Measurements from ENCODE around the gene NOCT. TPM values are rescaled to one million over a fixed set of nuclear protein-coding genes. Genes with fewer than 3 reads are reported as not detected.

The NOCT gene, protein sequence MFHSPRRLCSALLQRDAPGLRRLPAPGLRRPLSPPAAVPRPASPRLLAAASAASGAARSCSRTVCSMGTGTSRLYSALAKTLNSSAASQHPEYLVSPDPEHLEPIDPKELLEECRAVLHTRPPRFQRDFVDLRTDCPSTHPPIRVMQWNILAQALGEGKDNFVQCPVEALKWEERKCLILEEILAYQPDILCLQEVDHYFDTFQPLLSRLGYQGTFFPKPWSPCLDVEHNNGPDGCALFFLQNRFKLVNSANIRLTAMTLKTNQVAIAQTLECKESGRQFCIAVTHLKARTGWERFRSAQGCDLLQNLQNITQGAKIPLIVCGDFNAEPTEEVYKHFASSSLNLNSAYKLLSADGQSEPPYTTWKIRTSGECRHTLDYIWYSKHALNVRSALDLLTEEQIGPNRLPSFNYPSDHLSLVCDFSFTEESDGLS
- total RNA-seq (2014; rRNA removed; shearing (Covaris generic)) (58.3 and 76.6 TPM in 2 replicates), polyA plus RNA-seq (2016; fragmentation: Nextera tagmentation; extraction: Ambion mirVana) (16.0 and 18.9 TPM in 2 replicates)
- long read RNA-seq, partial matches to known transcripts, result 0 of 3 reads
- long read RNA-seq, other reads (novel, unspliced or antisense), result 2 of 3 reads

DNA sequence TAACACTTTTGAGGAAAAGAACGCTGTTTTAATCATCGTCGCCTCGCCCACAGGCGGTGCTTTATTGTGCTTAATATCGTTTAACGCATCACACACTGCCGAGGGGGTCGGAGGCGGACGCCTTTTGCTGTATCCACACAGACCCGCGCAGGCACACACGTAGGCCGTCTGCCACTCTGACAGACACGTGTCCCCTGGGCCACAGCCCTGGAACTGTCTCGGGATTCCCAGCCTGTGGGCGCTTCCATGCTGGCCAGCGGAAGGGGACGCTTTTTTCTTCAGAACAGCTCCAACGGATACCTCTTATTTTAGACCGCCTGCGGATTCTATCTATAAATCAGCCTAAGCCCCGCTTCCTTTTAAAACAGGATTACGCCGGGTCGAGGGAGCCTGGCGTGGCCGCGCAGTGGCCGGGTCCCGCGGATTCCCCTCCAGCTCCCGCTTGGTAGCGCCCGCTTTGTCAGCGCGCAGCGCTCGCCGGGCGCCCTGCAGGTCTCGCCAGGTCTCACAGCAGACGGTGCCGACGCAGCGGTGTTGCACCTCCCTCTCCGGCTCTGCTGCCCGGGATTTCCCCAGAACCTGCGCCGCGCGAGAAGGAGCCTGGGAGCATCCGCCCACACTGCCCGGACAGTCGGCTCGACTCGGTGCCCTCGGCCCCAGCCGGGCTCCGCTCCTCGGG, at the start of gene NOCT:
TSS of gene NOCT (plus strand) at position 513 of the 679 bp plus-strand sequence. CDS start 201 bp downstream, outside the sequence.
- Histone ChIP-seq H3K4me3 (peak within 1 kb of the TSS; percentile 77), H3K27me3 (ENCODE audit: insufficient read depth) (no peaks in the 10 kb centered on the region), H2AFZ (peak within 1 kb of the TSS; percentile 52; the same call in 1 of the 2 replicates), H3K36me3 (ENCODE audit: insufficient read depth) (no peaks in the 10 kb centered on the region), H4K20me1 (replicated peaks; ENCODE audit: insufficient read depth) (peaks cover 16% of the 10 kb centered on the region; the same call in 1 of the 2 replicates), H3K4me2 (peak within 1 kb of the TSS; percentile 83), H3K27ac (ENCODE audit: low read depth) (peak within 1 kb of the TSS; percentile 76), H3K9me2 (ENCODE audit: insufficient read depth) (no peaks in the 10 kb centered on the region), H3F3A (replicated peaks; ENCODE audit: low read depth) (peaks cover 19% of the 10 kb centered on the region), H3K4me1 (ENCODE audit: insufficient read depth) (peaks cover 45% of the 10 kb centered on the region), H3K79me2 (replicated peaks; ENCODE audit: insufficient read depth) (peaks cover 44% of the 10 kb centered on the region)
- Mint-ChIP-seq H3K36me3 (ENCODE audit: low read depth) (peaks cover 15% of the 10 kb centered on the region), H3K27ac (peak within 1 kb of the TSS; percentile 99), H3K9me3 (no peaks in the 10 kb centered on the region; the same call in 2 of the 3 replicates), H3K27me3 (ENCODE audit: insufficient read depth, low read depth, poor library complexity) (peaks cover 8% of the 10 kb centered on the region), H3K4me1 (peaks cover 48% of the 10 kb centered on the region), H3K4me3 (peak within 1 kb of the TSS; percentile 97)
- ATAC-seq (peak; percentile 87), DNase-seq (ENCODE audit: low spot score) (peak; percentile 92)
- TF ChIP-seq POLR2AphosphoS5 (IDR thresholded peaks at IDR 0.05; ENCODE audit: low read depth) (peak; percentile 98), CREB1 (CRISPR knock-in tag; IDR thresholded peaks at IDR 0.05; ENCODE audit: low read depth) (peak; percentile 33)
- TF ChIP-seq, protein P1, sequence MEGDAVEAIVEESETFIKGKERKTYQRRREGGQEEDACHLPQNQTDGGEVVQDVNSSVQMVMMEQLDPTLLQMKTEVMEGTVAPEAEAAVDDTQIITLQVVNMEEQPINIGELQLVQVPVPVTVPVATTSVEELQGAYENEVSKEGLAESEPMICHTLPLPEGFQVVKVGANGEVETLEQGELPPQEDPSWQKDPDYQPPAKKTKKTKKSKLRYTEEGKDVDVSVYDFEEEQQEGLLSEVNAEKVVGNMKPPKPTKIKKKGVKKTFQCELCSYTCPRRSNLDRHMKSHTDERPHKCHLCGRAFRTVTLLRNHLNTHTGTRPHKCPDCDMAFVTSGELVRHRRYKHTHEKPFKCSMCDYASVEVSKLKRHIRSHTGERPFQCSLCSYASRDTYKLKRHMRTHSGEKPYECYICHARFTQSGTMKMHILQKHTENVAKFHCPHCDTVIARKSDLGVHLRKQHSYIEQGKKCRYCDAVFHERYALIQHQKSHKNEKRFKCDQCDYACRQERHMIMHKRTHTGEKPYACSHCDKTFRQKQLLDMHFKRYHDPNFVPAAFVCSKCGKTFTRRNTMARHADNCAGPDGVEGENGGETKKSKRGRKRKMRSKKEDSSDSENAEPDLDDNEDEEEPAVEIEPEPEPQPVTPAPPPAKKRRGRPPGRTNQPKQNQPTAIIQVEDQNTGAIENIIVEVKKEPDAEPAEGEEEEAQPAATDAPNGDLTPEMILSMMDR (conservative IDR thresholded peaks at IDR 0.05; ENCODE audit: low read depth in 2 of 2), result no peak

DNA sequence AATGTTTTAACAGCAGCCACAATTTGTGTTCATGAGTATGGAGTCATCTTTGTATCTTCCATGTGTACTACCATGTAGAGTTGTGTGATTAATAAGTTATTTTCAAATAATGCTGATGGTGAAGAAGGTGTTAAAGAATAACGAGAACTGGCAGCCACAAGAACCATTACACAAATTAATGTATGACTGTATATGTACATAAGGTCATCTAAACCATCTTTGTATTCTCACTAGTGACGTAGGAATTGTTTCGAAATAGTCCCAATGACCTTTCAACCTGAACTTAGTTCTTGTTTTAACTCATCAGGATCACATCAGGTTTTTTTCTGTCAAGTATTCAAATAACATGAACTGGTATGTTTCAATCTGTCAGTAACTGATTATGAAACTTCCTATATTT, 48.3 kb upstream of the NOCT start:
- Histone ChIP-seq H3K4me3 (no peak overlapping the region), H3K79me2 (replicated peaks; ENCODE audit: insufficient read depth) (no peaks in the 10 kb centered on the region), H3K4me1 (ENCODE audit: insufficient read depth) (no peaks in the 10 kb centered on the region), H3F3A (replicated peaks; ENCODE audit: low read depth) (no peaks in the 10 kb centered on the region), H3K9me2 (ENCODE audit: insufficient read depth) (peaks cover 3% of the 10 kb centered on the region; the same call in 1 of the 2 replicates), H3K27ac (ENCODE audit: low read depth) (no peak overlapping the region), H2AFZ (no peak overlapping the region), H3K4me2 (no peak overlapping the region), H4K20me1 (replicated peaks; ENCODE audit: insufficient read depth) (no peaks in the 10 kb centered on the region), H3K36me3 (ENCODE audit: insufficient read depth) (no peaks in the 10 kb centered on the region), H3K27me3 (ENCODE audit: insufficient read depth) (no peaks in the 10 kb centered on the region)
- Mint-ChIP-seq H3K4me3 (no peak overlapping the region), H3K36me3 (ENCODE audit: low read depth) (no peaks in the 10 kb centered on the region), H3K27me3 (ENCODE audit: insufficient read depth, low read depth, poor library complexity) (peaks cover 4% of the 10 kb centered on the region), H3K9me3 (no peaks in the 10 kb centered on the region), H3K27ac (no peak overlapping the region), H3K4me1 (peaks cover 3% of the 10 kb centered on the region; the same call in 2 of the 3 replicates)
- no peak for TF ChIP-seq JUNB (IDR thresholded peaks at IDR 0.05; ENCODE audit: unreplicated experiment)
- no peak for TF ChIP-seq ZNF114 (CRISPR knock-in tag; IDR thresholded peaks at IDR 0.05)
- no peak for DNase-seq (ENCODE audit: low spot score)
- no peak for ATAC-seq
